Smooth muscle cell (in vitro differentiated cells): ENCODE results near the gene KCNK3. TPM values are rescaled to one million over a fixed set of nuclear protein-coding genes. Genes with fewer than 3 reads are reported as not detected.

Experiments used
- DNase-seq: peaks from one replicate; lab custom pipeline; 2025; ENCODE audit not compliant: unreplicated experiment; lab: John Stamatoyannopoulos, UW
- H2AFZ ChIP-seq: fragments of 200-600 bp; sonication (generic); 2 replicates; pipeline ENCODE4 v1.6.0; 2016; ENCODE audit warnings: antibody characterized with exemption, low read depth, mild to moderate bottlenecking
- H3F3A ChIP-seq: fragments of 200-600 bp; sonication (generic); 2 replicates; pipeline ENCODE4 v1.6.0; 2017; ENCODE audit warnings: antibody characterized with exemption, low read depth
- H3K27ac ChIP-seq: fragments of 200-600 bp; sonication (generic); 2 replicates; pipeline ENCODE4 v1.5.1; 2016; ENCODE audit warnings: low read depth, mild to moderate bottlenecking
- H3K27me3 ChIP-seq: fragments of 200-600 bp; sonication (generic); 2 replicates; pipeline ENCODE4 v1.6.1; 2016; ENCODE audit warnings: low read depth, mild to moderate bottlenecking
- H3K36me3 ChIP-seq: fragments of 200-600 bp; sonication (generic); 2 replicates; pipeline ENCODE4 v1.5.1; 2016; ENCODE audit warnings: low read depth
- H3K4me1 ChIP-seq: fragments of 200-600 bp; sonication (generic); 2 replicates; pipeline ENCODE4 v1.5.1; 2016; ENCODE audit warnings: low read depth
- H3K4me2 ChIP-seq: fragments of 200-600 bp; sonication (generic); 2 replicates; pipeline ENCODE4 v1.6.0; 2016; ENCODE audit warnings: mild to moderate bottlenecking
- H3K4me3 ChIP-seq: fragments of 200-600 bp; sonication (generic); 2 replicates; pipeline ENCODE4 v1.5.1; 2016; ENCODE audit warnings: mild to moderate bottlenecking
- H3K79me2 ChIP-seq: fragments of 200-600 bp; sonication (generic); 2 replicates; pipeline ENCODE4 v1.6.0; 2016; ENCODE audit warnings: low read depth, mild to moderate bottlenecking
- H3K9ac ChIP-seq: fragments of 200-600 bp; sonication (generic); 2 replicates; pipeline ENCODE4 v1.6.0; 2016; ENCODE audit warnings: low read depth
- H3K9me3 ChIP-seq: fragments of 200-600 bp; sonication (generic); replicated peaks from 2 replicates; pipeline ENCODE4 v1.5.1; 2016; ENCODE audit warnings: low read depth
- H4K20me1 ChIP-seq: fragments of 200-600 bp; sonication (generic); 2 replicates; pipeline ENCODE4 v1.6.0; 2016; ENCODE audit warnings: low read depth
- WGBS: methylation state at CpG from one replicate; pipeline ENCODE4 v1.1.7; 2016; ENCODE audit warnings: low lambda C conversion rate; 5-methylcytosine and 5-hydroxymethylcytosine counted together
- polyA plus RNA-seq: library from polyadenylated mRNA; unstranded; fragments of >200 nt; fragmentation: Nextera tagmentation; extraction: Ambion mirVana; gene quantifications from 2 replicates; pipeline ENCODE4 v1.2.1, GENCODE V29; 2016
- total RNA-seq: library from RNA; depleted of rRNA; stranded (reverse); fragments of >200 nt; gene quantifications from 2 replicates; pipeline ENCODE4 v1.2.3, GENCODE V29; 2014
- TF ChIP-seq, protein P1 (sequence below): fragments of 200-600 bp; sonication (generic); IDR thresholded peaks from 2 replicates; pipeline ENCODE4 v1.5.1; 2017; ENCODE audit warnings: borderline replicate concordance, mild to moderate bottlenecking, antibody characterized with exemption; ENCODE audit not compliant: insufficient read depth, poor library complexity, severe bottlenecking

The KCNK3 gene
- total and polyA plus RNA-seq, 2 experiments from 2014 or later, result 1.1 to 7.5 TPM

DNA sequence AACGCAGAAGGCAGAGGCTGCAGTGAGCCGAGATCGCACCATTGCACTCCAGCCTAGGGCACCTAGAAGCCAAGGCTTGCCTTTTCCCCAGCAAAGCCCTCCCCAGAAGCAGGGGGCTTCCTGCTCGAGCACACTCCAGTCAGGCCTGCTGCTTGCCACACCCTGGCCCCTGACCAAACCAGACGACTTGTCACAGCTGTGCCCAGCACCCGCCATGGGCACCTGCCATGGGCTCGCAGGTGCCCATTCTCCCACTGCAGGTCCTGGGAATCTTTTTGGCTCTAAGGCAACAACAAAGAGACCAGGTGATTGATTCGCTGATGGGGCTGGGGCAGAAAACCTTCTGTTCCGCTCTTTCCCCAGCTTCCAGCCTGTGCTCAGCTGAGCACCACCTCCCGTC, 4.9 kb downstream of the KCNK3 start:
- Histone ChIP-seq H3K9ac (no peak overlapping the region), H3K36me3 (no peaks in the 10 kb centered on the region), H3K79me2 (peaks cover 4% of the 10 kb centered on the region), H3K27me3 (peaks cover 15% of the 10 kb centered on the region), H3F3A (no peaks in the 10 kb centered on the region), H3K9me3 (no peaks in the 10 kb centered on the region), H3K27ac (no peak overlapping the region), H2AFZ (no peak overlapping the region), H4K20me1 (no peaks in the 10 kb centered on the region), H3K4me1 (peaks cover 11% of the 10 kb centered on the region), H3K4me2 (no peak overlapping the region), H3K4me3 (no peak overlapping the region)
- WGBS, result 97% methylated on average over 10 of the region's 10 CpGs
- no peak for DNase-seq
- TF ChIP-seq, protein P1, sequence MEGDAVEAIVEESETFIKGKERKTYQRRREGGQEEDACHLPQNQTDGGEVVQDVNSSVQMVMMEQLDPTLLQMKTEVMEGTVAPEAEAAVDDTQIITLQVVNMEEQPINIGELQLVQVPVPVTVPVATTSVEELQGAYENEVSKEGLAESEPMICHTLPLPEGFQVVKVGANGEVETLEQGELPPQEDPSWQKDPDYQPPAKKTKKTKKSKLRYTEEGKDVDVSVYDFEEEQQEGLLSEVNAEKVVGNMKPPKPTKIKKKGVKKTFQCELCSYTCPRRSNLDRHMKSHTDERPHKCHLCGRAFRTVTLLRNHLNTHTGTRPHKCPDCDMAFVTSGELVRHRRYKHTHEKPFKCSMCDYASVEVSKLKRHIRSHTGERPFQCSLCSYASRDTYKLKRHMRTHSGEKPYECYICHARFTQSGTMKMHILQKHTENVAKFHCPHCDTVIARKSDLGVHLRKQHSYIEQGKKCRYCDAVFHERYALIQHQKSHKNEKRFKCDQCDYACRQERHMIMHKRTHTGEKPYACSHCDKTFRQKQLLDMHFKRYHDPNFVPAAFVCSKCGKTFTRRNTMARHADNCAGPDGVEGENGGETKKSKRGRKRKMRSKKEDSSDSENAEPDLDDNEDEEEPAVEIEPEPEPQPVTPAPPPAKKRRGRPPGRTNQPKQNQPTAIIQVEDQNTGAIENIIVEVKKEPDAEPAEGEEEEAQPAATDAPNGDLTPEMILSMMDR, result no peak

DNA sequence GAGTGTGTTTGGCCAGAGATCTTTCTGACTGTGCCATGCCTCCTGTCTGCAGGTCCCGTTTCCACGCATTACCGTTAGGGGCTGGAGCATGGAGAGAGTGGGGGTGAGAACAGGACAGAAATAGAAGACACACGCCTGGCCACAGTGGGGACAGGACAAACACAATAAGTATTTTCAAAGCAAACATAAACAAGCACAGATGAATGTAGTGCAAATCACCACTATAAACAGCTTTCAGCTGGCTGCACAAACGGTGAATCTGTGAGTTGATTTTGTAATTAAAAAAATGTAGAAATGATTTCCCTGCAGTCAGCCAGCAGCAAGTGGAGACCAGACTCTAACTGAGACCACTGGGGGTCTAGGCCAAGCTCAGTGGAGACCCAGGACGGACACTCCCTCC, 6.8 kb downstream of the KCNK3 start:
- TF ChIP-seq, protein P1, result no peak
- DNase-seq, result no peak
- no peaks in the 10 kb centered on the region for H3K36me3 ChIP-seq
- no peaks in the 10 kb centered on the region for H4K20me1 ChIP-seq
- no peak overlapping the region for H2AFZ ChIP-seq
- no peak overlapping the region for H3K4me3 ChIP-seq
- H3K4me1 ChIP-seq, result no peaks in the 10 kb centered on the region
- no peaks in the 10 kb centered on the region for H3F3A ChIP-seq
- no peak overlapping the region for H3K4me2 ChIP-seq
- H3K79me2 ChIP-seq, result peaks cover 4% of the 10 kb centered on the region
- no peaks in the 10 kb centered on the region for H3K9me3 ChIP-seq
- H3K9ac ChIP-seq, result no peak overlapping the region
- WGBS, result 83% methylated on average over 6 of the region's 6 CpGs
- H3K27ac ChIP-seq, result no peak overlapping the region
- H3K27me3 ChIP-seq, result peaks cover 2% of the 10 kb centered on the region

DNA sequence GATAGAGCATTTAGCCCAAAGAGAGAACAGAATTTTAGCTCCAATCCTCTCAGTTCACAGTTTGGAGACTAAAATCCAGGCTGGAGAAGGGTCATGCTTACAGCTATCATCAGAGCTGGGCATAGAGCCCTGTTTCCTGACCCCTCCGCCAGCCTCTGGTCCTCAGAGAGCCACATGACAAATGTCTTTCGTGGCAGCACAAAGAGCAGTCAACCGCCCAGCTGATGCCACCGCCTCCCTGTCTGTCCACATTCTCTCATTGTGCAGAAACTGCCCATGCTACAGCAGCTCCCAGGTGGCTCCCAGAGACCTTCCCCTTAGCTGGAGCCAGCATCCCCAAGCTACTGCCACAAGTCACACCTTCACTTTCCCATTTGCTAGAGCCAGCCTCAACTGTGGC, 7.6 kb downstream of the KCNK3 start:
- H3K4me3 ChIP-seq, result no peak overlapping the region
- H3K79me2 ChIP-seq, result peaks cover 4% of the 10 kb centered on the region

DNA sequence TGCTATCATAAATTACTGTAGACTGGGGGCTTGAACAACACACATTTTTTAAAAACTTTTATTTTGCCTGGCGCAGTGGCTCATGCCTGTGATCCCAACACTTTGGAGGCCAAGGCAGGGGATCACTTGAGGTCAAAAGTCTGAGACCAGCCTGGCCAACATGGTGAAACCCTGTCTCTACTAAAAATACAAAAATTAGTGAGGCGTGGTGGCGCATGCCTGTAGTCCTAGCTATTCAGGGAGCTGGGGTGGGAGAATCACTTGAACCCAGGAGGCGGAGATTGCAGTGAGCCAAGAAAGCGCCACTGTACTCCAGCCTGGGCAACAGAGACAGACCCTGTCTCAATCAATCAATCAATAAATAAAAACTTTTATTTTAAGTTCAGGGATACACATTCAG, 9.1 kb downstream of the KCNK3 start:
- peaks cover 4% of the 10 kb centered on the region for H3K79me2 ChIP-seq
- no peaks in the 10 kb centered on the region for H3K4me1 ChIP-seq
- H3K27ac ChIP-seq, result no peak overlapping the region
- 95% methylated on average over 5 of the region's 5 CpGs for WGBS
- no peak overlapping the region for H3K4me3 ChIP-seq
- no peak for DNase-seq
- H4K20me1 ChIP-seq, result no peaks in the 10 kb centered on the region
- H3K27me3 ChIP-seq, result no peaks in the 10 kb centered on the region
- H3K9me3 ChIP-seq, result no peaks in the 10 kb centered on the region
- no peak overlapping the region for H3K4me2 ChIP-seq
- H3K36me3 ChIP-seq, result no peaks in the 10 kb centered on the region
- no peaks in the 10 kb centered on the region for H3F3A ChIP-seq
- TF ChIP-seq, protein P1, result no peak
- no peak overlapping the region for H3K9ac ChIP-seq
- H2AFZ ChIP-seq, result no peak overlapping the region

More for the DNA sequence above, 7.6 kb downstream of the KCNK3 start:
- Histone ChIP-seq H3K36me3 (no peaks in the 10 kb centered on the region), H3K9me3 (no peaks in the 10 kb centered on the region), H3K4me2 (no peak overlapping the region), H2AFZ (no peak overlapping the region), H3K4me1 (no peaks in the 10 kb centered on the region), H3F3A (no peaks in the 10 kb centered on the region), H3K9ac (no peak overlapping the region), H4K20me1 (no peaks in the 10 kb centered on the region), H3K27me3 (no peaks in the 10 kb centered on the region), H3K27ac (no peak overlapping the region)
- 95% methylated on average over 4 of the region's 4 CpGs for WGBS
- TF ChIP-seq, protein P1, result no peak
- DNase-seq, result no peak
